GM23338 (cell line): ENCODE data around the gene CARMIL1. TPM values are rescaled to one million over a fixed set of nuclear protein-coding genes. Genes with fewer than 3 reads are reported as not detected.

Source experiments
- ATAC-seq: fragments of 200-7000 bp; cut with Tn5 transposase; 3 replicates; pipeline ENCODE4 v1.9.1; 2020
- DNase-seq: peaks from one replicate; pipeline ENCODE4 v3.0.0-alpha.2; 2015; ENCODE audit warnings: low spot score
- H2AFZ ChIP-seq: fragments of 200-600 bp; sonication (generic); 2 replicates; pipeline ENCODE4 v1.8.0; 2016; ENCODE audit warnings: antibody characterized with exemption, mild to moderate bottlenecking, moderate library complexity
- H3F3A ChIP-seq: fragments of 200-600 bp; sonication (generic); replicated peaks from 2 replicates; pipeline ENCODE4 v1.8.0; 2017; ENCODE audit warnings: antibody characterized with exemption, mixed run types, low read depth
- H3K27ac ChIP-seq: fragments of 200-600 bp; sonication (generic); 2 replicates; pipeline ENCODE4 v1.6.1; 2016; ENCODE audit warnings: low read depth
- H3K27me3 ChIP-seq: fragments of 200-600 bp; sonication (generic); 2 replicates; pipeline ENCODE4 v1.8.0; 2016; ENCODE audit warnings: mild to moderate bottlenecking, mixed run types, moderate library complexity; ENCODE audit not compliant: insufficient read depth
- H3K36me3 ChIP-seq: fragments of 200-600 bp; sonication (generic); 2 replicates; pipeline ENCODE4 v1.8.0; 2016; ENCODE audit warnings: mild to moderate bottlenecking; ENCODE audit not compliant: insufficient read depth
- H3K4me1 ChIP-seq: fragments of 200-600 bp; sonication (generic); 2 replicates; pipeline ENCODE4 v1.8.0; 2016; ENCODE audit warnings: mild to moderate bottlenecking, moderate library complexity; ENCODE audit not compliant: insufficient read depth
- H3K4me2 ChIP-seq: fragments of 200-600 bp; sonication (generic); 2 replicates; pipeline ENCODE4 v1.7.1; 2017; ENCODE audit warnings: mixed run types
- H3K4me3 ChIP-seq: fragments of 200-600 bp; sonication (generic); 2 replicates; pipeline ENCODE4 v1.6.1; 2016; ENCODE audit warnings: mixed run types
- H3K79me2 ChIP-seq: fragments of 200-600 bp; sonication (generic); replicated peaks from 2 replicates; pipeline ENCODE4 v1.8.0; 2017; ENCODE audit warnings: mild to moderate bottlenecking; ENCODE audit not compliant: insufficient read depth
- H3K9me2 ChIP-seq: fragments of 200-600 bp; sonication (generic); 2 replicates; pipeline ENCODE4 v1.8.0; 2017; ENCODE audit not compliant: insufficient read depth
- H4K20me1 ChIP-seq: fragments of 200-600 bp; sonication (generic); replicated peaks from 2 replicates; pipeline ENCODE4 v1.8.0; 2017; ENCODE audit warnings: mild to moderate bottlenecking; ENCODE audit not compliant: insufficient read depth
- H3K27ac Mint-ChIP-seq: 2 replicates; pipeline ENCODE4 v1.8.0; 2020; ENCODE audit warnings: inconsistent platforms, mild to moderate bottlenecking, moderate library complexity, mixed read lengths
- H3K27me3 Mint-ChIP-seq: 3 replicates; pipeline ENCODE4 v1.8.0; 2022; ENCODE audit warnings: low read depth, mild to moderate bottlenecking, moderate library complexity, mixed read lengths, inconsistent platforms; ENCODE audit not compliant: insufficient read depth, poor library complexity
- H3K36me3 Mint-ChIP-seq: 3 replicates; pipeline ENCODE4 v1.8.0; 2021; ENCODE audit warnings: low read depth, mild to moderate bottlenecking, inconsistent platforms, moderate library complexity, mixed read lengths
- H3K4me1 Mint-ChIP-seq: 3 replicates; pipeline ENCODE4 v1.8.0; 2020; ENCODE audit warnings: mild to moderate bottlenecking, inconsistent platforms, mixed read lengths
- H3K4me3 Mint-ChIP-seq: 3 replicates; pipeline ENCODE4 v1.8.0; 2021; ENCODE audit warnings: moderate library complexity, mild to moderate bottlenecking, inconsistent platforms, mixed read lengths
- H3K9me3 Mint-ChIP-seq: 3 replicates; pipeline ENCODE4 v1.8.0; 2020; ENCODE audit warnings: moderate library complexity, mild to moderate bottlenecking, inconsistent platforms, mixed read lengths
- CREB1 ChIP-seq: fragments of 250-450 bp; sonication (Bioruptor Pico); IDR thresholded peaks from 2 replicates; pipeline ENCODE4 v1.5.0; 2020; ENCODE audit warnings: low read depth, mild to moderate bottlenecking, moderate library complexity
- CTCF ChIP-seq, 2 experiments: fragments of 200-600 bp in 1 of 2; sonication (generic) in 1 of 2; conservative IDR thresholded peaks; 2 replicates each; pipeline versions ENCODE4 v1.5.1 to v1.6.1; 2016 to 2017; ENCODE audit warnings: antibody characterized with exemption in 2 of 2, low read depth in 2 of 2, mild to moderate bottlenecking in 2 of 2, moderate library complexity in 1 of 2
- EZH2phosphoT487 ChIP-seq: fragments of 200-600 bp; sonication (generic); IDR thresholded peaks from one replicate; pipeline ENCODE4 v1.8.1; 2018; ENCODE audit warnings: antibody characterized with exemption; ENCODE audit not compliant: unreplicated experiment
- JUNB ChIP-seq: IDR thresholded peaks from one replicate; pipeline ENCODE4 v1.6.1; 2016; ENCODE audit warnings: antibody characterized with exemption; ENCODE audit not compliant: unreplicated experiment
- POLR2AphosphoS5 ChIP-seq: IDR thresholded peaks from 2 replicates; pipeline ENCODE4 v1.6.1; 2016; ENCODE audit warnings: antibody characterized with exemption, low read depth
- STAT1 ChIP-seq: IDR thresholded peaks from one replicate; pipeline ENCODE4 v1.6.1; 2016; ENCODE audit warnings: antibody characterized with exemption; ENCODE audit not compliant: unreplicated experiment
- ZNF331 ChIP-seq: fragments of 250-450 bp; sonication (Bioruptor Pico); IDR thresholded peaks from 2 replicates; pipeline ENCODE4 v1.5.0; 2020; ENCODE audit warnings: low read depth, mild to moderate bottlenecking, moderate library complexity
- polyA plus RNA-seq: library from polyadenylated mRNA; unstranded; fragments of >200 nt; fragmentation: Nextera tagmentation; extraction: Ambion mirVana; gene quantifications from 2 replicates; pipeline ENCODE4 v1.2.1, GENCODE V29; 2016
- total RNA-seq: library from RNA; depleted of rRNA; stranded (reverse); fragments of >200 nt; shearing (Covaris generic); gene quantifications from 2 replicates; pipeline ENCODE4 v1.2.3, GENCODE V29; 2014
- TF ChIP-seq, protein P1 (sequence below): IDR thresholded peaks from one replicate; pipeline ENCODE4 v1.6.1; 2018; ENCODE audit warnings: antibody characterized with exemption; ENCODE audit not compliant: unreplicated experiment

Gene CARMIL1
- total and polyA plus RNA-seq, 2 experiments from 2014 or later, result 43.2 to 66.9 TPM

DNA sequence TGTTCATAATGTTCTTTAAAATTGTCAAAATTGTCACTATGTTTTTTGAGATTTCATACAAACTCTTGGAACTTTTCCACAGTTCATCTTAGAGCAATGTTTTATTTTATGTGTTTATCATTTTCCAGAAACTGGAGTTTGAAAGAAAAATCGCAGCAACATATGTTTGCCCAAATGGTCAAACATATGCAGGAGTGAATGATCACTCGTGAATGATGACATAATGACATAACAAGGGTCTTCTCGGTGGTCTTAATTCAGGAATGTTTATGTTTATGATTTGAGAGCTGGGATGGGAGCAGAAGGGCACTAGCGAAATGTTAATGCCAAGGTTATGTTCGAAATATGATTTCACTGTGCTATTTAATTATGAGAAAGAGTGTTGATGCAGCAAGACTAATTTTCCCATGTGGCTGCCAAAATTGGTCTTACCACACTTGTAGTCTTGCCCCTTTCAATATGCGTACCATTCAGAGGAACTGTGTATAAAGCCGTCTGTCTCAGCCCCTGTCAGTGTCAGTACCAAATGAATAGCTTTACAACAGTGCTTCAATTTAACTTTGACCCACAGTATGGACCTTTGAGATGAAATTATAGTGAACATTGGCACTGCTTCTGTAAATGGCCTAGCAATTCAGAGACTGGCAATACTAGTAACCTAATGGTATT lies 152.3 kb downstream of the CARMIL1 start:
- no peaks in the 10 kb centered on the region for H3K36me3 Mint-ChIP-seq
- Histone ChIP-seq H3K4me3 (no peak overlapping the region), H3K27me3 (no peaks in the 10 kb centered on the region), H3K27ac (no peak overlapping the region), H3F3A (no peaks in the 10 kb centered on the region), H3K4me2 (no peak overlapping the region), H3K36me3 (no peaks in the 10 kb centered on the region), H4K20me1 (no peaks in the 10 kb centered on the region; the same call in 1 of the 2 replicates), H3K79me2 (no peaks in the 10 kb centered on the region; the same call in 1 of the 2 replicates), H2AFZ (no peak overlapping the region), H3K9me2 (no peaks in the 10 kb centered on the region), H3K4me1 (peaks cover 3% of the 10 kb centered on the region; the same call in 1 of the 2 replicates)
- ATAC-seq, result no peak
- no peak for DNase-seq
- no peak overlapping the region for H3K27ac Mint-ChIP-seq
- no peak overlapping the region for H3K4me3 Mint-ChIP-seq
- H3K4me1 Mint-ChIP-seq, result peaks cover 15% of the 10 kb centered on the region; the same call in 2 of the 3 replicates
- H3K27me3 Mint-ChIP-seq, result peaks cover 3% of the 10 kb centered on the region
- TF ChIP-seq, protein P1, sequence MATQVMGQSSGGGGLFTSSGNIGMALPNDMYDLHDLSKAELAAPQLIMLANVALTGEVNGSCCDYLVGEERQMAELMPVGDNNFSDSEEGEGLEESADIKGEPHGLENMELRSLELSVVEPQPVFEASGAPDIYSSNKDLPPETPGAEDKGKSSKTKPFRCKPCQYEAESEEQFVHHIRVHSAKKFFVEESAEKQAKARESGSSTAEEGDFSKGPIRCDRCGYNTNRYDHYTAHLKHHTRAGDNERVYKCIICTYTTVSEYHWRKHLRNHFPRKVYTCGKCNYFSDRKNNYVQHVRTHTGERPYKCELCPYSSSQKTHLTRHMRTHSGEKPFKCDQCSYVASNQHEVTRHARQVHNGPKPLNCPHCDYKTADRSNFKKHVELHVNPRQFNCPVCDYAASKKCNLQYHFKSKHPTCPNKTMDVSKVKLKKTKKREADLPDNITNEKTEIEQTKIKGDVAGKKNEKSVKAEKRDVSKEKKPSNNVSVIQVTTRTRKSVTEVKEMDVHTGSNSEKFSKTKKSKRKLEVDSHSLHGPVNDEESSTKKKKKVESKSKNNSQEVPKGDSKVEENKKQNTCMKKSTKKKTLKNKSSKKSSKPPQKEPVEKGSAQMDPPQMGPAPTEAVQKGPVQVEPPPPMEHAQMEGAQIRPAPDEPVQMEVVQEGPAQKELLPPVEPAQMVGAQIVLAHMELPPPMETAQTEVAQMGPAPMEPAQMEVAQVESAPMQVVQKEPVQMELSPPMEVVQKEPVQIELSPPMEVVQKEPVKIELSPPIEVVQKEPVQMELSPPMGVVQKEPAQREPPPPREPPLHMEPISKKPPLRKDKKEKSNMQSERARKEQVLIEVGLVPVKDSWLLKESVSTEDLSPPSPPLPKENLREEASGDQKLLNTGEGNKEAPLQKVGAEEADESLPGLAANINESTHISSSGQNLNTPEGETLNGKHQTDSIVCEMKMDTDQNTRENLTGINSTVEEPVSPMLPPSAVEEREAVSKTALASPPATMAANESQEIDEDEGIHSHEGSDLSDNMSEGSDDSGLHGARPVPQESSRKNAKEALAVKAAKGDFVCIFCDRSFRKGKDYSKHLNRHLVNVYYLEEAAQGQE, result no peak
- TF ChIP-seq JUNB (no peak), STAT1 (no peak)
- no peaks in the 10 kb centered on the region for H3K9me3 Mint-ChIP-seq

- no peaks in the 10 kb centered on the region for H3K36me3 Mint-ChIP-seq
- H3K27ac ChIP-seq, result no peak overlapping the region
- H3F3A ChIP-seq, result no peaks in the 10 kb centered on the region
- H3K79me2 ChIP-seq, result no peaks in the 10 kb centered on the region; the same call in 1 of the 2 replicates
- no peaks in the 10 kb centered on the region for H3K9me3 Mint-ChIP-seq
- no peak overlapping the region for H3K27ac Mint-ChIP-seq
- no peak overlapping the region for H3K4me3 Mint-ChIP-seq
- H3K4me1 ChIP-seq, result no peaks in the 10 kb centered on the region
- H3K4me2 ChIP-seq, result no peak overlapping the region
- no peak overlapping the region for H2AFZ ChIP-seq
- no peak overlapping the region for H3K4me3 ChIP-seq
- no peaks in the 10 kb centered on the region for H3K36me3 ChIP-seq
- no peaks in the 10 kb centered on the region for H3K9me2 ChIP-seq
- no peak for DNase-seq
- no peak for ATAC-seq
- H3K4me1 Mint-ChIP-seq, result peaks cover 14% of the 10 kb centered on the region; the same call in 2 of the 3 replicates
- no peaks in the 10 kb centered on the region; the same call in 1 of the 2 replicates for H4K20me1 ChIP-seq
- no peaks in the 10 kb centered on the region for H3K27me3 ChIP-seq
- TF ChIP-seq POLR2AphosphoS5 (no peak), EZH2phosphoT487 (no peak), CTCF (conservative IDR thresholded peaks at IDR 0.05; ENCODE audit: low read depth in 2 of 2) (no peak), CREB1 (CRISPR knock-in tag) (no peak), ZNF331 (no peak)
- H3K27me3 Mint-ChIP-seq, result peaks cover 3% of the 10 kb centered on the region
Measured at GRCh38 chr6:25431975-25432307, 152.8 kb downstream of the CARMIL1 start.
